ENCODE measurements around the gene TMEM106A.

GRCh38 chr17:43216369-43216761 lies 4.7 kb downstream of the TMEM106A start:
- TF ChIP-seq, protein P1, sequence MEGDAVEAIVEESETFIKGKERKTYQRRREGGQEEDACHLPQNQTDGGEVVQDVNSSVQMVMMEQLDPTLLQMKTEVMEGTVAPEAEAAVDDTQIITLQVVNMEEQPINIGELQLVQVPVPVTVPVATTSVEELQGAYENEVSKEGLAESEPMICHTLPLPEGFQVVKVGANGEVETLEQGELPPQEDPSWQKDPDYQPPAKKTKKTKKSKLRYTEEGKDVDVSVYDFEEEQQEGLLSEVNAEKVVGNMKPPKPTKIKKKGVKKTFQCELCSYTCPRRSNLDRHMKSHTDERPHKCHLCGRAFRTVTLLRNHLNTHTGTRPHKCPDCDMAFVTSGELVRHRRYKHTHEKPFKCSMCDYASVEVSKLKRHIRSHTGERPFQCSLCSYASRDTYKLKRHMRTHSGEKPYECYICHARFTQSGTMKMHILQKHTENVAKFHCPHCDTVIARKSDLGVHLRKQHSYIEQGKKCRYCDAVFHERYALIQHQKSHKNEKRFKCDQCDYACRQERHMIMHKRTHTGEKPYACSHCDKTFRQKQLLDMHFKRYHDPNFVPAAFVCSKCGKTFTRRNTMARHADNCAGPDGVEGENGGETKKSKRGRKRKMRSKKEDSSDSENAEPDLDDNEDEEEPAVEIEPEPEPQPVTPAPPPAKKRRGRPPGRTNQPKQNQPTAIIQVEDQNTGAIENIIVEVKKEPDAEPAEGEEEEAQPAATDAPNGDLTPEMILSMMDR (IDR thresholded peaks at IDR 0.05), result no peak
- TF ChIP-seq POLR2A (IDR thresholded peaks at IDR 0.05), result no peak
